HG02973 (cell line): ENCODE data around the gene CITED1.

Source experiments
- ATAC-seq: cut with Tn5 transposase; IDR thresholded peaks from one replicate; pipeline ENCODE4 v1.9.1; 2021; ENCODE audit warnings: moderate library complexity; ENCODE audit not compliant: unreplicated experiment

CITED1 gene

DNA sequence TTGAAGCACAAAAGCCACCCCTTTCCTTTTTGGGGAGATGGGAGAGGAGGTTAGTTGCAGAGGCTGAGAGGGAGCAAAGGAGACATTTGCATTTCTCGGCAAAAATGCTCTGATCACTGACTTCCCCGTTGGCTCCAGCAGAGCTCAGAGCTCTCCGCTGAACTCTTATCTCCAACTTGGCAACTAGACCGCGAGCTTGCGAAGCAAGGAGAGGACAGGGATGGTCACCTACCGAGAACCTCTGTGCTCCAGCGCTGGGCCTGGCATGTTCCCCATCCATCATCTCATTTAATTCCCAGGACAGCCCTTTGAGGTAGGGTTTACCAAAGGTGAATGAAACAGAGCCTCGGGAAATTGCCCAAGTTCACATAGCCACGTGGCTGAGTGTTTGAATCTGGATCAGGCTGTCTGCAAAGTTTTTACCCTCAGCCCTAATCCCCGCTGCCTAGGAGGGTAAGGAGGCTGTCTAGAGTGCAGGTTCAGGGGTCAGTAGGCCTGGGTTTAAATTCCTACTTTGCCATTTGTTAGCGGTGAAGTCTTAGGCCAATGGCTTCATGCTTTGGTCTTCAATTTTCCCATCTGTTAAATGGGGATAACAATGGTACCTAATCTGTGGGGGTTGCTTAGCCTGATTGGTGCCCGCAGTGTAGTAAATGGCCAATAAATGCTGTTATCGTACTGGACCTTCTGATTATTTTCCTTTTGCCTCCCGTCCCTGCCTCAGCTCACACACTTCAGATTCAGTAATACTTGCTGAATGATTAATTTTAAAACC is 3.8 kb upstream of the CITED1 start:
- ATAC-seq = no peak

DNA sequence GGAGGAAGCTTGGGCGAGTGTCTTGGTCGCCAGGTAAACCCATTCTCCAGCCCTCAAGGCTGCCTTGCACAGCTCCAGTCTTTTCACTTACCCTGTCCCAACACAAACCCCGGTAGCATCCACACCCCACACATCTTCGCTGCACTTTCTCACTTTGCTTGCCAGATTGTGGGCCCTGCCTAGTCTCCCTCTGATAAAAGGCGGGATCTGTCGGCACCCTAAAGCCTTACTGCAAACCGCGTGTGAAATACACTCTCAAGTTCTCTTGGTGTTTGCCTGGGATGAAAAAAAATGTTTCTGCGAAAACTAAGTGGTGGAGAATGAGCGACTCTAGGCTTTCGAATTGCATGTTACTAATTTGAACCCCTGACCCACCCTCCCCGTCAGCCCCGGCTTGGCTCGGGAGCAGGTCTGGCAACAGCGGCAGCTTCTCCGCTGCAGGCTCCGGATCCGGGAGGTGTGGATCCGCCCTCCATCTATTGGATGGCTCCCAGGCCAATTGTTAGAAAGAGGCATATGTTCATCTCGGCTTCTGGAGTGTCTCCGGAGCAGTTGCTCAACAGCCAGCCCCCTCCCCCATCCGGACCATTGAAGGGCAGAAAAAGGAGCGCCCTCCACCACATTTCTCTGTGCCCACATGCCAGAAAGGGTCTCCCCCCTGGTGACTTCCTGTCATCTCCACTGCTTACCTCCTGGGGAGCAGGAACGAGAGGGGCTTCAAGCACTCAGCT is 3.0 kb upstream of the CITED1 start:
- peak; percentile 57 for ATAC-seq

DNA sequence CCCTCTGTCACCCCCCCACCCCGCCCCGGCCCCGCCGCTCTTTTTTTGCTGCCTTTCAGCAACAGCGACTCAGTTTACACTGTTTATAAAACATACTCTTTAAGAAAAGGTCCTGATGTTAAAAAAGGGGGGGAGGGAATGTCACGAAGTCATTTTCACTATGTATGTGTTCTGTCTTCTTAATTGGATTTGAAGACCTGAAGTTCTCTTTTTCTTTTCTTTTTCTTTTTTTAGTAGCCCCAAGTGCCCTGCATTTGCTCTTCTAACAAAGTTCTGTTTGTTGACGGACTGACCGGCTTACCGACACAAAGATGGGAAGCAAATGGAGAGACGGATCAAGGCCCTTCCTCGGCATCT is 2.5 kb upstream of the CITED1 start:
- no peak for ATAC-seq

DNA sequence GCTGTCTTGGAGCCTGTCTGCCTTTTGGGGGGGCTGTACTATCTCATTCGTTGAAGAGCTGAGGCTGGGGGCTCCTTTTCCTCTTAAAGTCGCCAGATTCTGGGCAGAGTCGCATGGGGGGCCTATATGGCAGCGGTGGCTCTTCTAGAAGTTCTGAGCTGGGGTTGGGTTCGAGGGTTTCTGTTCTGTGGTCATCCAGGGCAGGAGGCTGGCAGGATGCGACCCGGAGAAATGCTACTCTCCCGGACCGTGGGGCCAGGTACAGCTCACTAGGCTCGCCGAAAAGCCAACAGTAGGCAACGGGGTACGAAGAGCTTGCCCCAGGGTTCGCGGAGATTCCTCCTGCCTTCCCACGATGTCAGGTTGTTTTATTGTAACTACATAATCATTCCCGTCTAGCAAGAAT is 1.9 kb upstream of the CITED1 start:
- no peak for ATAC-seq

DNA sequence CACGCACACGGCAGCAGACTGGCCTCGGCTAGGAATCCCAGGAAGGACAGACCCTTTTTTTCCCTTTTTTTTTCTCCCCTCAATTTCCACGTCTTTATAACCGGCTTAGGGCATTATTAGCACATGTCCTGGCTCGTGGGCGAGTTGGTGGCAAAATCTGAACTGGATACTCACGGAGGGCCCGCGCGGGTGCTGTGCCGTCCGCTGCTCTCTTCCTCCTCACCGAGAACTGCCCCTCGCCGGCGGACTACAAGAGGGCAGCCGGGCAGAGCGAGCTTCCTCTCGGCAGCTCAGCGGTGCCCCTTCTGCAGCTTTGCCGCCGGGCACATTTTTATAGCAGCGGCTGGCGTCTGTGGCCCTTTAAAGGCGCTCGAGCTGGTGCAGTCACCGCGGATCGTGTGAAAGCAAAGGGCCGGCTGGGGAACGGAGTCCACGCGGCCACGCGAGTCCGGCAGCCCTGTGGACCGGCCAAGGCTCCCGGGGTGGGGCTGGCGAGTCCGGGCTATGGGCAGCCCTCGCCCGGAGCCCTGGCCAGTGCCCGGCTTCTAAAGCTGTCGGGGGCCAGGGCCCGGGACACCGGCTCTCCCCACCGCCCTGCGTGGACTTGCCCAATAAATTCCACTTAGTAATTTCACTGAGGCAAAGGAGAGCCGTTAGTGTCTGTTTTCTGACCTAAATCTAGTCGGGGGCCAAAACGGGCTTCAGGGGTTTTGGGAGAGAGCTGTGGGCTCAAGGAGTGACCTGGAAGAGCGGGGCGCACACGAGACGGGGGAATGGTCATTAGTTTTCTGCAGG is 1.3 kb upstream of the CITED1 start:
- peak; percentile 58 for ATAC-seq

DNA sequence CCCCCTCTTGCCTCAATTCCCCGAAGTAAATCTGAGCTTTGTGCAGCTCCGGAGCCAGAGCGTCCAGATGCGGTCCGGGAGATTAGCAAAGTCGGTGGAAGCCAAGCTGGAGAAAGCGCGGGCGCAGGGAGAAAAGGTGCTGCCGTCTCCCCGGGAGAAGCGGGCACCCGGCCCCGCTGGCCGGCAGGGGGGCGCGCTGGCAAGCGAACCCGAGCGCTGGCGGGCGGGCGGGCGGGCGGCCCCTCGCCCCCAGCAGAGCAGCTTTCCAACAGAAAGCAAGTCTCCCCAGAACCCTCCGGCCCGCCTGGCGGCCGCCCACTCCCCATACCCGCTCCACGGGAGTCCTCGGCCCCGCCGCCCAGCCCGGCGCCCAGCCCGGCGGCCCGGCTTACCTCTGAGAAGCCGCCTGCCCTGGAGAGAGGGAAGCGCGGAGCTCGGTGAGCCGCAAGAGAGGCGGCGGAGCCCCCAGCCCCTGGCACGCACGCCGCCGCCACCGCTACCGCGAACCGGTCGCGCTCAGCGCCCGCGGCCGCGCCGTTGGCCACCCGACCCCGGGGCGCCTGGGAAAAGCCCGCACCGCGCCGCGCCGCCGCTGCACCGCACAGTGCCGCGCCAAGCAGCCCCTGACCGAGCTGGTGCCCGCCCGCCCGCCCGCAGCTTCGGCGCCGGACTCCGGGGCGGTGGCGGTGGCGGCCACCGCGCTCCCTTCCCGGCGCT is 529 bp upstream of the CITED1 start:
- peak; percentile 5 for ATAC-seq

DNA sequence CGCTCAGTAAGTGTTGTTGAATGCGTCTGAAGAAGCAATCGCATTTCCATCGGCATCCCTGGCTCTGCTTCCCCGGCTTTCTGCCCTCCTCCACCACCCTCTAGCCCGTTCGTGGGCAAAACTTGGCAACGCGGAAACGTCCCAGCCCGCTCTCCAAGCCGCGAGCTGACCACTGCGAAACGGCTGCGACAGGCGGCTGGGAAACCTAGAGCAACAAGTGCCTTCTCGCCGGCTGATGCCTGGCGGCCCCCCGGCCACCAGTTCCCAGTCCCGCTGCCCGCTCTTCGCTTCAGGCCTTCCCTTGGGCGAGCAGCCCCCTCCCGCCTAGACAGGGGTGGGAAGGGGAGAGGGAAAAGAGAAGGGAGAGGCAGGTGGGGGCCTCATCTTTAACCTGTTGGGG is 837 bp downstream of the CITED1 start:
- ATAC-seq = no peak

DNA sequence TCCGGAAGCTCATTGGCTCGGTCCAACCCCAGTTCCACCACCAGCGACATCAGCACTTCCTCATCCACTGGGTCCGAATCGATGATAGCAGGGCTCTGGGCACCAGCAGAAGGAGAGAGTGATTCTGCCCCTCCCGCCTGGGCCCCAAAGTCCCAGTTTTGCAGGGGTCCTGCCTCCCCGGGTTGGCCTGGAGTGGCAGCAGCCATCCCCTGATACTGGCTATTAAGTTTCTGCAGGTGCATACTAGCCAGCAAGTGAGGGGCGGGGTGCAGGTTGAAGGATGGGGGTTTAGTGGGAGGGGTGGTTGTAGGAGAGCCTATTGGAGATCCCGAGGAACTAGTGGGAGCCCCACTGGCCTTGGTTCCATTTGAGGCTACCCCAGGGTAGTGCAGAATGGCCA is 3.9 kb downstream of the CITED1 start:
- ATAC-seq = no peak

DNA sequence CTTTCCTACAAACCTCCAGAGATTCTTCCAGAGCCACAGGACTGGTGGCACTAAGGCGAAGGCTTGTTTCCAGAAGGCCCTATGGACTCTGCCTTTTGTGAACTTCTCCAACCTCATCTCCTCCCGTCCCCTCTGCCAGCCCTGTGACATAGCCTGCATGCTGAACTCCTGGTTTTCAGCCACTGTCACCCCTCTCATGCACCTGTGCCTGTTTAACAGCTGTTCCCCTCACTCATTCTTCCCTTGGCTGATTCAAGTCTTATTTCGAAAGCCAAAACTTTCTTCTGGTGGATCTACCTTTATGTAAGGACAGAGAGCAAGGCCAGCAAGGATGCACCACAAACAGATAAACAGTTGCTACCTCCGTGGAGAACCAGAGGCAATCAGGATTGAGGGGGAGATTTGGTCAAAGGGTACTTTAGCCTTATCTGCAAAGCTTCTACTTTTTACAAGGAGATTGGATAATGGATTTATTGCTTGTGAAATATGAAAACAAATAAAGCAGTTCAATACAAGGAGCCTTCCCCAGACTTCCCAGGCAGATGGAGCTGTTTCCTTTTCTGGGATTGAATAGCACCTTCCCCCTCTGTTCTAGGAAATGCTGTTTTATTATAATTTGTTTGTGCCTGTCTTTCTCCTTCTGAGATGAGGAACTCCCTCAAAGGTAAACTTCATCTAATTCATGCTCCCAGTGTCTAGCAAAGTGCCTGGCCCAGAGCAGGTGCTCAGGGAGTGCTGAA is 5.7 kb downstream of the CITED1 start:
- no peak for ATAC-seq

DNA sequence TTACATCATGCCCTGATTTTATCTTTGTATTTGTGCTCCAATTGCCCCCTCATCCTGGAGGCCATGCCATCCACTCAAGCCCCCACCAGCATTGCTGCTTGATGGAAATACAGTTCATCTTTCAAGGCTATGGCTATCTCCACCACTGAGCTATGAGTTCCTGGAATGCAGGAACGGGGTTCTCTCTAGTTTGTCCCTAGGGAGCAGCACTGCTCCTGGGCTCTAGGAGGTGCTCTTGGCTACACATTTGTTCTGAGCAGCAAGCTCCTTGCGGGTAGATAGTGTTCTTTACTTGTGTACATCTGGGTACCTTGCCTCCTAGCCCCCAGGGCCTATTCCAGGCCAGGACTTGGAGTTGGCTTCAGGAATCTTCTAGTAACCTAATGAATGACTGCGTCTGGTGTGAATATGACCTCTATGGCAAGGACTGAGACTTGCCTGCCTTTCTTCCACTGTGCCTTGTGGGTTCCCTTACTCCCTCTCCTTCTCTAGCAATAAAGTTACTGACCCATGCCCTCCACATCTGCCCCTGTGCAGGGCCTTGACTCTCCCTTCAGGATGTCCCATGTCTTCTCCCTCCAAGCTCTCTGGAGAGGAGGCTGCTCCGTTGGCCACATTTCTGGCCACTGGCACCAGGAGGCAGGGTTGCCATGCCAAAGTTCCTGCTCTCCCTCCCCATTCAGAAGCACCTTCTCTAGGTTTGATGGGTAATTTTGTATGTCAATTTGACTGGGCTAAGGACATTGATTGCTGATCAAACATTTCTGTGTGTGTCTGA is 7.6 kb downstream of the CITED1 start:
- no peak for ATAC-seq

DNA sequence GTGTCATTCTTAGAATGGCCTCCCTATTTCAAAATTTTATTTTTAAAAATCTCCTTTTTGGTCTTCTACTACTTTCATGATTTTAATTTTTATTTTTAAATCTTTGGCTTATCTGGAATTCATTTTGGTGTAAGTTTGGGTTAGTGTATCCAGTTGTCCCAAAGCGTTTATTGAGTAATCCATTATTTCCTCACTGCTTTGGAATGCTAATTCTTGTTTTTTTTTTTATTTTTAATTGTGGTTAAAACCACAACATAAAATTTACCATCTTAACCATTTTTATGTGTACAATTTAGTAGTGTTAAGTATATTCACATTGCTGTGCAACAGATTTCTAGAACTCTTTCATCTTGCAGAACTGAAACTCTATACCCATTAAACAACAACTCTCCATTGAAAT is 8.7 kb downstream of the CITED1 start:
- no peak for ATAC-seq

DNA sequence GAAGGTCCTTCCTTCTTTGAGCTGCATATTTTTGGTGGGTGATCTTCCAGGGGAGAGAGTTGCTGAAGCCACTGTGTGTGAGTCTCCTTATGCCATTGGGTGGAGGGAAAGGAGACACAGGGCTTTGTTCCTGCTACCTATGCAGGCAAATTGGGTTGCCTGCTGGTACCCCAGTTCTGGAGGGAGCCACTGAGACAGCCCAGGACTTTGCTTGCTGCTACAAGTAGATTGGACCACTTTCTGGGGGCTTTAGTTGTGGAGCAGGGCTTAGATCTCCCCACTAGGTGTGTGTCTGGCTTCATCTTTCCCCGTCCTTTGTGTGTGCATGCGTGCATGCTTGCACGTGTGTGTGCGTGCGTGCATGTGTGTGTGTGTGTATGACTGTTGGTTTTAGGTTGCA is 10.0 kb downstream of the CITED1 start:
- ATAC-seq = no peak

DNA sequence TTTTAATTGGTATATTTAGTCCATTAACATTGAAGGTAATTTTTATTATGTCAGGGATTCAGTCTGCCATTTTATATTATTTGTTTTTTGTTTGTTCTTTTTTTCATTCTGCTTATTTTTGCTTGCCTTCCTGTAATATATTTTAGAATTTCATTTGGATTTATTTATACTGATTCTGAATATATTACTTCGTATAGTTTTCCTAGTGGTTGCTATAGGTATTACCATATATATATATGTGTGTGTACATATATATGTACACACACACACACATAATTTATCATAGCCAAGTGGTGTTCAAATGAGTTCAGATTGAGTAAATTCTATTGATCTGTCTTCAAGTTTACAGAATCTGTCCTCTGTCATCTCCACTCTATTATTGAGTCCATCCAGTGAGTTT is 11.2 kb downstream of the CITED1 start:
- ATAC-seq = no peak

DNA sequence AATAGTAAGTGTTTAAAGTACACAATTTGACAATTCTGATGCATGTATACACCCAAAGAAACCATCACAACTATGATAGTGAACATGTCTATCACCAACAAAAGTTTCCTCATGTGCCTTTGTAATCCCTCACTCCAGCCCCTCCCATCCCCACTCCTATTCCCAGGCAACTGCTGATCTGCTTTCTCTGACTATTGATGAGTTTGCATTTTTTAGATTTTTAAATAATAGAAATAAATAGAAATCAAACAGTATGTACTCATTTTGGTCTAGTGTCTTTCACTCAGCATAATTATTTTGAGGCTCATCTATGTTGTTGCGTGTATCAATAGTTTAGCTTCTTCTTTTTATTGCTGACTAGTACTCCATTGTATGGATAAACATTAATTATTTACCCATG is 23.4 kb downstream of the CITED1 start:
- ATAC-seq = no peak

DNA sequence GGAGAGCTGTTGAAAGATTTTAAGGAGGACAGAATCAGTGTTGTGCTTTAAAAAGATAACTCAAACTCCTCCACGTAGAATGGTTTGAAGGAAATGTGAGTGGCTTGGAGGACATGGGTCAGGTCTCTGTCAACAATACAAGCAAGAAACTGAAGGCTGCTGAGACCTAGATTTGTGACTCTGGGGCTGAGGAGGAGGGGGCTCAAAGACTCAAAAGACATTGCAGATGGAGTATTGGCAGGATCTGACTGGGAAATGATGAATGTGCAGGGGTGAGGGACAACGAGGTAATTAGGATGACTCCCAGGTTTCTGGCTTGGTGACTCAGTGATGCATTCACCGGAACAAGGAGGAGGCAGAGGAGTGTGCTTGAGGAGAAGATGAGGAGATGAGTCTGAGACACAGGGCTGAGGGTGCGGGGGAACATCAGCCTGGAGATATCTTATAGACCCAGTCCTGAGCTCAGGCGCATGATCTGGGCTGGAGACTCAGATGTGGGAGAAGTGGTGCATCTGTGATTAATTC is 25.3 kb downstream of the CITED1 start:
- no peak for ATAC-seq

DNA sequence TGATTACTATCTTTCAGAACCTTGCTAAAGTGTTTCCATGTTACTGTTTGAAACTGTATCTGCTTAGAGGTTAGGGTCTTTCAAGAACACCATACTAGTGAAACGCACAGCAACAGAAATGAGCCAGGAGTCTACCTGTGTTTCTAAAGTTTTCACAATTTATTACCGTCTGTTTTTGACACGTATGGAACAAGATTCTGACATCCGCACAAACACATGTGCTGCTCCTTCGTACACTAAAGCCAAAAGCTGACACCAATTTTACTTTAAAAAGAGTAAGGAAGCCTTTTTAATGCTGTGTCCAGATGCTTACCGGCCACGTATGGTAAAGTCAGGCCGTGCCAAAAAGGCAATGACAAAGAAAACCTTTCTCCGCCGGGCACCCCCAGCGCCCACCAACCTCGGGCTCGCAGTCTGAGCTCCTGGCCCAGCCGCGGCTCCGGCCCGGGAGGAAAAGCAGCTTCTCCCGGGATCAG is 29.2 kb downstream of the CITED1 start:
- peak; percentile 20 for ATAC-seq

DNA sequence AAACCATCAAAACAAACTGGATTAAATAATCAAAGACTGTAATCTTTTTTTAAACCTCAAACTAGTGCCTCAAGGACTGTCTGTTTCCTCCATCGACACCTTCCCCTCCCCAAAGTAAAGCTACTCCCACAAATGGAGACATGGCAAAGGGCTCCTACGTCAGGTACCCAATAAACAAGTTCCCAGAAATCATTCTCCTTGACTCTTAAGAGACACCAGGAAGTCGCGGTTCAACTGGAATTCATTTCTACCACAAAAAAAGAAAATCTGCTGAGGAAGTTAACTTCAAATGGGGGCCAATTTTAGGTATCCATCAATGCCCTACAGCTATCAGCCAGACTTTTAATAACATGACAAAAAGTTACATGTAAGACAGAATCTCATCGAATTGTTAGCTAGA is 31.2 kb downstream of the CITED1 start:
- ATAC-seq = no peak

DNA sequence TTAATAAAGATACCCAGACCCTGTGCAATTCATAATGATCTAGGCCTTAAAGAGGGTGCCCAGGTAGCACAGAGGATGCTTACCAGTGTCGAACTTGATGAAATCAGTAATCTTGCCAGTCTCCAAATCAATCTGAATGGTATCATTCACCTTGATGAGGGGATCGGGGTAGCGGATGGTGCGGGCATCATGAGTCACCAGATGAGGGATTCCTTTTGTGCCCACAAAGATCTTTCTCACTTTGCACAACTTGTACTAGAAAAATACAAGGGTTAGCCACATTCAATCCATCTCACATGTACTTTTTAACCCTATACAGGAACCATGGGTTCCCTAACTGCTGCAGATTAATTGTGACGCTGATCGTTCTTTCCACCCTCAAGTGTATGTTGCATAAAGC is 32.0 kb downstream of the CITED1 start:
- no peak for ATAC-seq

DNA sequence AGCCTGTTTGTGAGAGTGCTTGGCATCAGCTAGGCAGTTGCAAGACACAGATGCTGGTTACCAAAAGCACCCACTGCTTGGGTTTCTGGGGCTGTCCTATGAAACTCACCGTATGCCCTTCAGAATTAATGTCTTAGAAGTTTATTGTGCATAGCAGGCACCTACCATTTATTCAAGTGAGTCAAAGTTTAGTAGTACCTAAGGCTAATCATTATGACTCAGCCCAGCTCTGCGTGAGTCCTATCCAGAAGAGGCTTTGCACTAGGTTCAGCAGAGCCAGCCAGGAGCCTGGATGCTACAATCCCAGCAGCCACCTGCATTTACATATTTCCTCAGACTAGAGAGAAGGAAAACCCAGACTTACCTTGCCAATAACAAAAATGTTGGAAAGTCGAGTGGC is 32.8 kb downstream of the CITED1 start:
- ATAC-seq = no peak
